Measurements from ENCODE around the gene CMC2. TPM values are rescaled to one million over a fixed set of nuclear protein-coding genes. Genes with fewer than 3 reads are reported as not detected.

Gene CMC2
- total RNA-seq, 5 donors from 2014 or later (not counting 1 experiment from before 2014, with no cell fraction given), result 29.9 to 56.1 (median 38.1) TPM

DNA sequence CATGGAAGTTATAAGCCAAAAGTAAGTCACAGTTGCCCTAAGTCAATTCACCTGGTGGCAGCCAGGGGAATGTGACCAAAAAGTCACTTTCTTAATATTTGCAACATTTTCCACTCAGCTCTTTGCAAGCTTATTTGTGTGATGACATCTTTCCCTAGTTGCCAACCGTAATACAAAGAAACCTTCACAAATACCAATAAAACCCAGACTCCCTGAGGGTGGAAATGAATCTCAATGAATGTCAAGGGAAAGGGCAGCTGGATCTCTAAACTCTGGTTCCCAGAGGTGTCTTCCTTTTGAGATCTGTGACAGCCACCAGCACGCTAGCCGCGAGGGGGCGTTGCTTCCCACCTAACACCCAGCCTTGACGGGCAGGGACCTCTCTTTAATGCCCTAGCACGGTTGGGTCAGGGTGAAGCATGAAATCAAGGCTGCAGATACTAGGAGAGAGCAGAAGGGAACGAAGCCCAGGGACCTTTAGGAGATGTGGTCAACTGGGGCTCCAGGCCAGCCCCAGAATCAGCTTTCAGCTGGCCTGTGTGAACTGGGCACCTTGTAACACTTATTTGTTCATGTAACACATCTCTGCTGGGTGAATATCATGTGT lies 82.2 kb downstream of the CMC2 start:
- Mint-ChIP-seq H3K36me3 (no peaks in the 10 kb centered on the region), H3K4me3 (no peak overlapping the region), H3K27me3 (peaks cover 13 to 20% of the 10 kb centered on the region in 2 donors), H3K4me1 (no peaks in the 10 kb centered on the region), H3K27ac (no peak overlapping the region), H3K9me3 (no peaks in the 10 kb centered on the region)
- ATAC-seq (replicated peaks in 1 of 4) (no peak), DNase-seq (peak in 23 of 35 experiments; percentile 1 to 42 (median 14))
- no peaks in the 10 kb centered on the region for H3K36me3 ChIP-seq (ENCODE audit: control insufficient read depth in 2 of 2, extremely low read depth in 1 of 2, insufficient read depth in 1 of 2, low read length in 1 of 2)
- no peak overlapping the region for H3K27ac ChIP-seq (ENCODE audit: low read length)
- no peaks in the 10 kb centered on the region for H3K4me1 ChIP-seq (ENCODE audit: control insufficient read depth in 1 of 2, extremely low read depth in 1 of 2, insufficient read depth in 2 of 2, low read length in 2 of 2)
- no peaks in the 10 kb centered on the region for H3K9me3 ChIP-seq
- ChIA-PET POLR2A (no interaction called here), CTCF (interaction anchor here in 1 of 2 donors (0.6 kb wide), 1 partner anchor 109 kb away, joined by 4 read pairs; no protein-coding TSS in a partner anchor)
- no peak overlapping the region for H3K4me3 ChIP-seq (ENCODE audit: control insufficient read depth in 1 of 2, extremely low read depth in 1 of 2, low read length in 1 of 2)
- H3K27me3 ChIP-seq (replicated peaks in 1 of 2; ENCODE audit: control insufficient read depth in 2 of 2, extremely low read depth in 1 of 2, insufficient read depth in 2 of 2, low read length in 1 of 2), result peaks cover 0 to 14% of the 10 kb centered on the region in 2 experiments
- WGBS (ENCODE audit: insufficient coverage), result 25% methylated on average over 2 of the region's 8 CpGs

DNA sequence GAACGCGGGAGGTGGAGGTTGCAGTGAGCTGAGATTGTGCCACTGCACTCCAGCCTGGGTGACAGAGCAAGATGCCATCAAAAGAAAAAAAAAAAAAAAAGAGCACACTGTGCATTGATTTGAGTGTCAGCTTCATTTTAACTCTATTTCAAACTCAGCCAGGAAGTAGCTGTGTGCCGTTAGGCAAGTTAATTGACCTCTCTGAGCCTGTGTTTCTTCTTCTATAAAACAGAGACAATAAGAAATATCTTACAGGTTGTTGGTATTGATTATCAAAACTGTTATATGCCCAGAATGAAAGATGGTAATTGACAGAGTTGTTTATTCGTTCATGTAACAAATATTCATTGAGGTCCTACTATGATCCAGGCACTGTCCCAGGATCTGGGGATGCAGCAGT lies 83.3 kb downstream of the CMC2 start:
- ATAC-seq (replicated peaks in 1 of 4) (no peak), DNase-seq (no peak)
- Histone ChIP-seq H3K9me3 (no peaks in the 10 kb centered on the region), H3K27ac (ENCODE audit: low read length) (no peak overlapping the region), H3K4me1 (ENCODE audit: control insufficient read depth in 1 of 2, extremely low read depth in 1 of 2, insufficient read depth in 2 of 2, low read length in 2 of 2) (no peaks in the 10 kb centered on the region), H3K4me3 (ENCODE audit: control insufficient read depth in 1 of 2, extremely low read depth in 1 of 2, low read length in 1 of 2) (no peak overlapping the region), H3K27me3 (replicated peaks in 1 of 2; ENCODE audit: control insufficient read depth in 2 of 2, extremely low read depth in 1 of 2, insufficient read depth in 2 of 2, low read length in 1 of 2) (peaks cover 0 to 12% of the 10 kb centered on the region in 2 experiments), H3K36me3 (ENCODE audit: control insufficient read depth in 2 of 2, extremely low read depth in 1 of 2, insufficient read depth in 1 of 2, low read length in 1 of 2) (no peaks in the 10 kb centered on the region)
- Mint-ChIP-seq H3K27me3 (peaks cover 13 to 25% of the 10 kb centered on the region in 2 donors), H3K27ac (no peak overlapping the region), H3K36me3 (no peaks in the 10 kb centered on the region), H3K4me3 (no peak overlapping the region), H3K9me3 (no peaks in the 10 kb centered on the region), H3K4me1 (no peaks in the 10 kb centered on the region)
- POLR2A ChIA-PET, result interaction anchor here in 1 of 2 donors (0.6 kb wide), 1 partner anchor 852 kb away, joined by 4 read pairs; no protein-coding TSS in a partner anchor
- WGBS (ENCODE audit: insufficient coverage), result no CpG with 5 or more reads among the region's 4 CpGs
- CTCF ChIA-PET, result interaction anchor here in 1 of 2 donors (0.7 kb wide), 1 partner anchor 77 kb away, joined by 3 read pairs; no protein-coding TSS in a partner anchor

Other genes starting within 250 kb of the CMC2 start
- gene CDYL2, start 202.3 kb downstream of the CMC2 start, total RNA-seq, result 10 to 100 TPM; 15.4 to 45.4 (median 32.1) TPM
- 1 to 10 TPM; 1.3 to 9.0 (median 2.8) TPM for gene CENPN, start 329 bp upstream of the CMC2 start, total RNA-seq
- gene ATMIN, start 29.0 kb upstream of the CMC2 start, total RNA-seq, result 10 to 100 TPM; 30.2 to 36.2 (median 31.8) TPM
- under 1 TPM in 4 of 5 donors, not detected in 1; 0.26 to 0.96 (median 0.36) TPM for gene C16orf46, start 70.4 kb upstream of the CMC2 start, total RNA-seq
- gene GCSH, start 89.5 kb upstream of the CMC2 start, total RNA-seq, result 1 to 10 TPM; 2.8 to 5.4 (median 4.2) TPM
- not detected for gene BCO1, start 231.8 kb upstream of the CMC2 start, total RNA-seq

Data from T-cell (primary cell).